H1 (cell line): Measurements from ENCODE around the gene DUS1L. TPM values are rescaled to one million over a fixed set of nuclear protein-coding genes. Genes with fewer than 3 reads are reported as not detected.

ENCODE experiments used
- CTCF ChIA-PET: fragments of 300-600 bp; sonication (Branson Sonifier 250); formaldehyde crosslinking; loops from one replicate; lab custom pipeline; 2021; ENCODE audit not compliant: partially characterized antibody; lab: Charles Lee
- POLR2A ChIA-PET: fragments of 300-600 bp; sonication (Branson Sonifier 250); formaldehyde crosslinking; loops from one replicate; lab custom pipeline; 2021; ENCODE audit warnings: inconsistent platforms; ENCODE audit not compliant: partially characterized antibody; lab: Charles Lee
- DNase-seq, 2 experiments: peaks; one replicate each; pipeline versions ENCODE4 v3.0.0 to v3.0.0-alpha.2; 2010 to 2022; ENCODE audit warnings: low spot score in 2 of 2, low read depth in 1 of 2, mixed read lengths in 1 of 2
- FAIRE-seq: peaks from 2 replicates; lab custom pipeline; 2011; peaks lifted over from hg19 to GRCh38; lab: Jason Lieb, UNC
- H2AFZ ChIP-seq: 2 replicates; pipeline ENCODE4 v1.8.1; 2012; ENCODE audit warnings: low read length, inconsistent platforms
- H2AK5ac ChIP-seq: 2 replicates; pipeline ENCODE4 v1.6.1; 2013; ENCODE audit warnings: low read depth, low read length
- H2BK120ac ChIP-seq: replicated peaks from 2 replicates; pipeline ENCODE3; 2013; ENCODE audit warnings: low read depth, low read length, inconsistent platforms
- H2BK12ac ChIP-seq: 2 replicates; pipeline ENCODE4 v1.6.1; 2013; ENCODE audit warnings: low read depth, low read length
- H2BK15ac ChIP-seq: 2 replicates; pipeline ENCODE4 v1.6.1; 2013; ENCODE audit warnings: low read length
- H2BK20ac ChIP-seq: 2 replicates; pipeline ENCODE4 v1.6.1; 2013; ENCODE audit warnings: low read length
- H2BK5ac ChIP-seq: 2 replicates; pipeline ENCODE4 v1.6.1; 2013; ENCODE audit warnings: low read depth, low read length
- H3K14ac ChIP-seq: 2 replicates; pipeline ENCODE4 v1.6.1; 2013; ENCODE audit warnings: inconsistent platforms; ENCODE audit not compliant: insufficient read length
- H3K18ac ChIP-seq: 2 replicates; pipeline ENCODE4 v1.6.1; 2013; ENCODE audit warnings: low read length; ENCODE audit errors: extremely low read depth
- H3K23ac ChIP-seq: 2 replicates; pipeline ENCODE4 v1.6.1; 2013; ENCODE audit warnings: inconsistent platforms; ENCODE audit not compliant: insufficient read length
- H3K23me2 ChIP-seq: 2 replicates; pipeline ENCODE4 v1.6.1; 2013; ENCODE audit warnings: low read depth, low read length
- H3K27ac ChIP-seq: 2 replicates; pipeline ENCODE4 v1.6.1; 2011; ENCODE audit warnings: low read depth, low read length, inconsistent platforms
- H3K27me3 ChIP-seq, 4 experiments: replicated peaks in 1 of 4; 1 replicate in 1 of 4; 2 replicates in 3 of 4; pipeline versions ENCODE4 v1.6.1 to v1.8.1; 2011 to 2013; ENCODE audit warnings: low read length in 3 of 4, mild to moderate bottlenecking in 3 of 4, inconsistent platforms in 2 of 4, mixed read lengths in 2 of 4, moderate library complexity in 1 of 4; ENCODE audit not compliant: control insufficient read depth in 3 of 4, insufficient read depth in 3 of 4; ENCODE audit errors: extremely low read depth in 1 of 4
- H3K36me3 ChIP-seq, 4 experiments: 2 replicates each; pipeline versions ENCODE4 v1.6.1 to v1.8.1; 2011 to 2013; ENCODE audit warnings: mild to moderate bottlenecking in 4 of 4, low read length in 3 of 4, moderate library complexity in 2 of 4, control low read depth in 1 of 4, inconsistent platforms in 1 of 4; ENCODE audit not compliant: insufficient read depth in 4 of 4, control insufficient read depth in 2 of 4
- H3K4ac ChIP-seq: replicated peaks from 2 replicates; pipeline ENCODE3; 2013; ENCODE audit warnings: low read length, low read depth, mixed read lengths, inconsistent platforms; ENCODE audit not compliant: insufficient read length
- H3K4me1 ChIP-seq, 4 experiments: replicated peaks in 1 of 4; 1 replicate in 1 of 4; 2 replicates in 3 of 4; pipeline versions ENCODE4 v1.6.1 to v1.8.1; 2011 to 2013; ENCODE audit warnings: low read length in 3 of 4, inconsistent platforms in 2 of 4, mixed read lengths in 1 of 4; ENCODE audit not compliant: insufficient read depth in 4 of 4, control insufficient read depth in 3 of 4
- H3K4me2 ChIP-seq, 2 experiments: 2 replicates each; pipeline versions ENCODE4 v1.6.1 to v1.8.1; 2011 to 2013; ENCODE audit warnings: low read depth in 2 of 2, low read length in 2 of 2, control low read depth in 1 of 2, inconsistent platforms in 1 of 2, mild to moderate bottlenecking in 1 of 2; ENCODE audit not compliant: insufficient read depth in 1 of 2
- H3K4me3 ChIP-seq, 4 experiments: fragments of 200-600, 300-600 bp in 1 of 4; sonication (generic), shearing (Covaris generic), sonication (Bioruptor Twin) in 1 of 4; 2 replicates each; pipeline versions ENCODE4 v1.5.1 to v1.8.1; 2011 to 2016; ENCODE audit warnings: low read length in 4 of 4, low read depth in 3 of 4, control low read depth in 2 of 4, inconsistent platforms in 2 of 4, mild to moderate bottlenecking in 2 of 4, mixed read lengths in 1 of 4, moderate library complexity in 1 of 4; ENCODE audit not compliant: insufficient read depth in 2 of 4; ENCODE audit errors: extremely low read depth in 1 of 4
- H3K56ac ChIP-seq: replicated peaks from 2 replicates; pipeline ENCODE3; 2013; ENCODE audit warnings: low read depth, mild to moderate bottlenecking, mixed read lengths, low read length, inconsistent platforms; ENCODE audit not compliant: insufficient read length
- H3K79me1 ChIP-seq: 2 replicates; pipeline ENCODE4 v1.6.1; 2013; ENCODE audit warnings: low read depth, low read length, control low read depth
- H3K79me2 ChIP-seq, 2 experiments: 2 replicates each; pipeline versions ENCODE4 v1.6.1 to v1.8.1; 2012 to 2013; ENCODE audit warnings: low read length in 2 of 2, mild to moderate bottlenecking in 2 of 2, inconsistent platforms in 1 of 2; ENCODE audit not compliant: insufficient read depth in 2 of 2, control insufficient read depth in 1 of 2
- H3K9ac ChIP-seq, 4 experiments: replicated peaks in 1 of 4; 1 replicate in 1 of 4; 2 replicates in 3 of 4; pipeline versions ENCODE4 v1.6.1 to v1.8.1; 2011 to 2013; ENCODE audit warnings: low read depth in 3 of 4, low read length in 3 of 4, control low read depth in 2 of 4, mild to moderate bottlenecking in 2 of 4, moderate library complexity in 2 of 4, inconsistent platforms in 1 of 4; ENCODE audit errors: extremely low read depth in 1 of 4
- H3K9me3 ChIP-seq, 2 experiments: 2 replicates each; pipeline versions ENCODE4 v1.6.1 to v1.8.1; 2012 to 2013; ENCODE audit warnings: mild to moderate bottlenecking in 2 of 2, moderate library complexity in 2 of 2, control low read depth in 1 of 2, inconsistent platforms in 1 of 2, low read depth in 1 of 2, low read length in 1 of 2, mixed read lengths in 1 of 2; ENCODE audit not compliant: insufficient read depth in 2 of 2
- H4K20me1 ChIP-seq, 2 experiments: replicated peaks in 1 of 2; 2 replicates each; pipeline versions ENCODE3 to v1.8.1; 2011 to 2013; ENCODE audit warnings: inconsistent platforms in 2 of 2, low read length in 2 of 2, mild to moderate bottlenecking in 1 of 2; ENCODE audit not compliant: insufficient read depth in 2 of 2, control insufficient read depth in 1 of 2
- H4K5ac ChIP-seq: 2 replicates; pipeline ENCODE4 v1.6.1; 2013; ENCODE audit warnings: low read length, low read depth, mixed read lengths, inconsistent platforms; ENCODE audit not compliant: insufficient read length
- H4K8ac ChIP-seq: 2 replicates; pipeline ENCODE4 v1.8.0; 2013; ENCODE audit warnings: mild to moderate bottlenecking, moderate library complexity, low read length, inconsistent platforms; ENCODE audit not compliant: insufficient read depth; ENCODE audit errors: extremely low read depth
- H4K91ac ChIP-seq: replicated peaks from 2 replicates; pipeline ENCODE3; 2013; ENCODE audit warnings: low read length, mixed read lengths, inconsistent platforms; ENCODE audit not compliant: insufficient read length
- BACH1 ChIP-seq: IDR thresholded peaks from 2 replicates; pipeline ENCODE4 v1.6.1; 2012; ENCODE audit warnings: low read length, improper control_type of control experiment
- CBX5 ChIP-seq: fragments of 300-800, 300-1000 bp; sonication (generic); IDR thresholded peaks from 2 replicates; pipeline ENCODE4 v1.7.1; 2016; ENCODE audit warnings: antibody characterized with exemption, low read length, low read depth
- CHD1 ChIP-seq: IDR thresholded peaks from 2 replicates; pipeline ENCODE4 v1.6.1; 2012; ENCODE audit warnings: low read depth, low read length, improper control_type of control experiment
- EZH2 ChIP-seq: fragments of 200-600 bp; sonication (generic); IDR thresholded peaks from 2 replicates; pipeline ENCODE4 v1.7.1; 2012; ENCODE audit warnings: low read depth, mild to moderate bottlenecking, moderate library complexity, low read length, inconsistent platforms; ENCODE audit not compliant: severe bottlenecking
- GTF2F1 ChIP-seq: IDR thresholded peaks from 2 replicates; pipeline ENCODE4 v1.6.1; 2012; ENCODE audit warnings: low read depth, low read length, improper control_type of control experiment, borderline replicate concordance
- KDM5A ChIP-seq: fragments of 200-600 bp; IDR thresholded peaks from 2 replicates; pipeline ENCODE4 v1.7.1; 2012; ENCODE audit warnings: mild to moderate bottlenecking, low read length, inconsistent platforms, mixed read lengths
- NANOG ChIP-seq: IDR thresholded peaks from 2 replicates; pipeline ENCODE4 v1.6.1; 2011; ENCODE audit warnings: low read length, low read depth, mild to moderate bottlenecking, inconsistent platforms; ENCODE audit not compliant: insufficient read depth, poor library complexity, severe bottlenecking
- RNF2 ChIP-seq: fragments of 200-900, 300-1000 bp; sonication (generic); IDR thresholded peaks from 2 replicates; pipeline ENCODE4 v1.7.1; 2016; ENCODE audit warnings: borderline replicate concordance, low read depth, mild to moderate bottlenecking, antibody characterized with exemption, low read length; ENCODE audit not compliant: poor library complexity, severe bottlenecking; ENCODE audit errors: missing control alignments
- SUZ12 ChIP-seq: fragments of 200-600 bp; sonication (generic); IDR thresholded peaks from 2 replicates; pipeline ENCODE4 v1.6.1; 2012; ENCODE audit warnings: mild to moderate bottlenecking, inconsistent platforms, low read length, moderate library complexity, mixed read lengths
- TAF1 ChIP-seq: IDR thresholded peaks from 2 replicates; pipeline ENCODE4 v1.6.1; 2011; ENCODE audit warnings: mild to moderate bottlenecking, low read depth, low read length
- TEAD4 ChIP-seq: IDR thresholded peaks from 2 replicates; pipeline ENCODE4 v1.6.1; 2012; ENCODE audit warnings: low read depth, low read length, inconsistent platforms, mixed read lengths
- ZNF274 ChIP-seq: IDR thresholded peaks from 2 replicates; pipeline ENCODE4 v1.7.0; 2012; ENCODE audit warnings: low read length, borderline replicate concordance; ENCODE audit errors: extremely low read depth
- WGBS, 2 experiments: shearing (Covaris generic) in 1 of 2; methylation state at CpG; one replicate each; pipeline versions ENCODE4 v1.1.6 to v1.1.7; 2013 to 2015; ENCODE audit warnings: low lambda C conversion rate in 2 of 2, mixed read lengths in 2 of 2, inconsistent platforms in 1 of 2, low coverage in 1 of 2, missing lambda C conversion rate in 1 of 2; ENCODE audit not compliant: insufficient replicate concordance in 2 of 2, insufficient coverage in 1 of 2, insufficient read length in 1 of 2; ENCODE audit errors: extremely low coverage in 1 of 2, missing lambda C conversion rate in 1 of 2; 5-methylcytosine and 5-hydroxymethylcytosine counted together
- polyA plus RNA-seq, 7 experiments: library from polyadenylated mRNA; depleted of rRNA in 3 of 7; stranded (reverse) in 5 of 7; unstranded in 2 of 7; fragments of >200 nt in 5 of 7; fragments of 200-250 nt in 2 of 7; gene quantifications; 1 replicate in 5 of 7; 2 replicates in 1 of 7; 4 replicates in 1 of 7; pipeline versions ENCODE4 v1.2.1 to v1.2.3, GENCODE V29; 2011 to 2013; ENCODE audit warnings: missing spikeins in 2 of 7, mixed read lengths in 2 of 7
- total RNA-seq: library from RNA; stranded (reverse); fragmentation: NEBNext Ultra II Directional; extraction: Animal tissue kit (Norgen Biotek cat#: 25700); gene quantifications from 2 replicates; pipeline ENCODE4 v1.2.1, GENCODE V29; 2021

DUS1L gene
- total and polyA plus RNA-seq, 2 of the 8 experiments (the other 6 are each of a cell fraction or from before 2014, with no cell fraction given) = 34.5 to 69.1 TPM

DNA sequence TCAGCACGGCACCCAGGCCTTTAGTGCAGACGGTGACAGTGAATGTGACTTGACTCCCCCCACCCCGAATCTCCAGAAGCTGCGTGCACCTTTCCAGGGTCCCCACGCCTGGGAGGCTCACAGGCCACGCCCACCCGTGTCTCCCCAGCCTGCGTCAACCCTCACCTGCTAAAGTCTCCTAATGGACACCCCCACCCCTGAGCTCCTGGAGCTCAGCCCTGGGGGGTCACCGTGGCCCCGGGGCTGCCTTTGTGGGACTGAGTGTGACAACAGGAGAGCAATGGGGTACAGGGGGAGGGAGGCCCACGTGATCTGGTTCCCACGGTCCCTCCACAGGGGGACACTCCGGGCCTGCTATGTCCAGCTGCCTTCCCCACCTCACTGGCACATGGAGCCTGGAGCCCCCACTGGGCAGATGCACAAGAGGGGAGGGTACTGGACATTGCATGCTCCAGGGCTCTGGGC lies 39.8 kb upstream of the DUS1L start:
- no peaks in the 10 kb centered on the region for H3K79me2 ChIP-seq
- no peaks in the 10 kb centered on the region; the same call in none of the 2 replicates for H3K79me1 ChIP-seq
- H3K56ac ChIP-seq = no peak overlapping the region
- 0 out of 2 replicates have a peak overlapping the region, but pooled peaks have one; percentile 93 for H2BK15ac ChIP-seq
- H3K36me3 ChIP-seq = no peaks in the 10 kb centered on the region
- H3K9me3 ChIP-seq = no peaks in the 10 kb centered on the region
- H2BK5ac ChIP-seq = 0 out of 2 replicates have a peak overlapping the region, but pooled peaks have one; percentile 57
- H3K14ac ChIP-seq = no peak overlapping the region
- H3K4me2 ChIP-seq = 0 out of 4 replicates have a peak overlapping the region, but pooled peaks have one; percentile 2 to 28
- DNase-seq (peak in 1 of 2 experiments; percentile 47), FAIRE-seq (no peak)
- H2BK120ac ChIP-seq = no peak overlapping the region
- 0 out of 2 replicates have a peak overlapping the region, but pooled peaks have one; percentile 1 for H2AK5ac ChIP-seq
- H2AFZ ChIP-seq = no peak overlapping the region
- H4K20me1 ChIP-seq = peaks cover 0 to 2% of the 10 kb centered on the region in 2 experiments
- H3K23me2 ChIP-seq = no peaks in the 10 kb centered on the region
- no peak overlapping the region for H3K23ac ChIP-seq
- no peak overlapping the region for H3K9ac ChIP-seq
- H3K4me1 ChIP-seq = peaks cover 0 to 55% (median 46%) of the 10 kb centered on the region in 4 experiments; a peak in 6 of 7 replicates
- peak overlapping the region; percentile 34 for H4K91ac ChIP-seq
- H3K27me3 ChIP-seq = no peaks in the 10 kb centered on the region
- H3K18ac ChIP-seq = no peak overlapping the region; the same call in 1 of the 2 replicates
- H4K5ac ChIP-seq = no peak overlapping the region
- H2BK20ac ChIP-seq = 0 out of 2 replicates have a peak overlapping the region, but pooled peaks have one; percentile 61
- ChIA-PET POLR2A (interaction anchor here (0.8 to 2.7 kb wide), 9 partner anchors 10 to 178 kb away, joined by 3 to 13 read pairs (median 4); partner anchors contain the start of genes CENPX, MAFG and RAC3), CTCF (interaction anchor here (0.6 to 6.5 kb wide), 13 partner anchors 10 to 101 kb away, joined by 3 to 61 read pairs (median 5); partner anchors contain the start of gene DCXR)
- 87% methylated on average over 12 of the region's 13 CpGs; no CpG with 5 or more reads in 1 of the 2 experiments for WGBS, 2 experiments
- H3K4ac ChIP-seq = no peak overlapping the region
- no peak overlapping the region for H4K8ac ChIP-seq
- H3K4me3 ChIP-seq = no peak overlapping the region
- H3K27ac ChIP-seq = no peak overlapping the region
- H2BK12ac ChIP-seq = peak overlapping the region; percentile 81; the same call in 1 of the 2 replicates
- no peak for TF ChIP-seq CBX5
- no peak for TF ChIP-seq TEAD4
- TF ChIP-seq BACH1 = no peak
- no peak for TF ChIP-seq SUZ12
- TF ChIP-seq RNF2 = no peak
- TF ChIP-seq EZH2 = no peak
- no peak for TF ChIP-seq CHD1
- TF ChIP-seq TAF1 = no peak
- no peak for TF ChIP-seq GTF2F1
- TF ChIP-seq KDM5A = no peak
- TF ChIP-seq NANOG = no peak
- TF ChIP-seq ZNF274 = no peak
